A549 (cell line): ENCODE measurements around the gene HS3ST3B1. TPM values are rescaled to one million over a fixed set of nuclear protein-coding genes. Genes with fewer than 3 reads are reported as not detected.

Experiments used
- ATAC-seq, 2 experiments: fragments of 200-7000 bp in 1 of 2; fragments of >200 bp in 1 of 2; cut with Nextera tagmentation in 1 of 2; cut with Tn5 transposase in 1 of 2; 3 replicates each; pipeline versions ENCODE4 v1.8.0 to v1.9.1; 2018 to 2020; ENCODE audit warnings: mild to moderate bottlenecking in 1 of 2, moderate library complexity in 1 of 2
- CTCF ChIA-PET: fragments of 300-600 bp; sonication (Branson Sonifier 250); formaldehyde crosslinking; extraction: SDS; loops from one replicate; lab custom pipeline; 2021; ENCODE audit warnings: antibody characterized with exemption, inconsistent platforms; lab: Yijun Ruan, JAX
- POLR2A ChIA-PET: fragments of 350-600 bp; formaldehyde crosslinking; extraction: SDS; loops from one replicate; lab custom pipeline; 2021; ENCODE audit warnings: antibody characterized with exemption, inconsistent platforms; lab: Yijun Ruan, JAX
- DNase-seq, 2 experiments: peaks; one replicate each; pipeline versions ENCODE4 v3.0.0 to v3.0.0-alpha.2; 2011 to 2016; ENCODE audit warnings: low read depth in 1 of 2, low spot score in 1 of 2
- FAIRE-seq: peaks from 2 replicates; lab custom pipeline; 2011; peaks lifted over from hg19 to GRCh38; lab: Jason Lieb, UNC
- H3K27ac ChIP-seq, 2 experiments: fragments of >200 bp; sonication (Bioruptor Twin); formaldehyde crosslinking; 3 replicates each; pipeline ENCODE4 v1.5.1; 2016 to 2017
- H3K4me1 ChIP-seq: fragments of >200 bp; sonication (Bioruptor Twin); formaldehyde crosslinking; 3 replicates; pipeline ENCODE4 v1.6.1; 2016
- H3K4me2 ChIP-seq: fragments of >200 bp; sonication (Bioruptor Twin); formaldehyde crosslinking; 3 replicates; pipeline ENCODE4 v1.6.1; 2016
- H3K4me3 ChIP-seq: fragments of >200 bp; sonication (Bioruptor Twin); formaldehyde crosslinking; 3 replicates; pipeline ENCODE4 v1.5.1; 2016
- H3K9me3 ChIP-seq: fragments of >200 bp; sonication (Bioruptor Twin); formaldehyde crosslinking; 3 replicates; pipeline ENCODE4 v1.6.1; 2016
- BHLHE40 ChIP-seq: IDR thresholded peaks from 2 replicates; pipeline ENCODE4 v1.6.1; 2012; ENCODE audit warnings: low read depth, low read length, inconsistent platforms
- CBX2 ChIP-seq: fragments of 200-600 bp; sonication (generic); IDR thresholded peaks from 2 replicates; pipeline ENCODE4 v1.6.1; 2016; ENCODE audit warnings: low read depth, mild to moderate bottlenecking, borderline replicate concordance
- CHD2 ChIP-seq: fragments of 150-350 bp; IDR thresholded peaks from 2 replicates; pipeline ENCODE4 v1.6.1; 2014; ENCODE audit warnings: low read length; ENCODE audit not compliant: partially characterized antibody
- CHD4 ChIP-seq: fragments of 200-600 bp; sonication (generic); IDR thresholded peaks from 2 replicates; pipeline ENCODE4 v1.6.1; 2016; ENCODE audit warnings: antibody characterized with exemption, mild to moderate bottlenecking, borderline replicate concordance
- EHF ChIP-seq: fragments of 250-450 bp; sonication (Bioruptor Pico); IDR thresholded peaks from 2 replicates; pipeline ENCODE4 v1.5.0; 2020; ENCODE audit warnings: mild to moderate bottlenecking
- EP300 ChIP-seq, 2 experiments: fragments of >200 bp; sonication (Bioruptor Twin); formaldehyde crosslinking; IDR thresholded peaks; 2 replicates in 1 of 2; 3 replicates in 1 of 2; pipeline ENCODE4 v1.6.1; 2016 to 2017
- ESRRA ChIP-seq: fragments of 150-350 bp; IDR thresholded peaks from 2 replicates; pipeline ENCODE4 v1.6.1; 2014; ENCODE audit warnings: mild to moderate bottlenecking, low read length, borderline replicate concordance
- FOSL2 ChIP-seq, 2 experiments: fragments of 450-650 bp in 1 of 2; fragments of >200 bp in 1 of 2; sonication (Bioruptor Twin) in 1 of 2; formaldehyde crosslinking; IDR thresholded peaks; 2 replicates each; pipeline versions ENCODE4 v1.5.0 to v1.6.1; 2016 to 2020; ENCODE audit warnings: mild to moderate bottlenecking in 1 of 2, moderate library complexity in 1 of 2
- GATA3 ChIP-seq: IDR thresholded peaks from 2 replicates; pipeline ENCODE4 v1.6.1; 2012; ENCODE audit warnings: borderline replicate concordance
- HDAC2 ChIP-seq: fragments of 200-600 bp; sonication (generic); IDR thresholded peaks from 2 replicates; pipeline ENCODE4 v1.6.1; 2016
- HES2 ChIP-seq: fragments of >200 bp; sonication (Bioruptor Twin); formaldehyde crosslinking; IDR thresholded peaks from 2 replicates; pipeline ENCODE4 v1.6.1; 2016
- HOXB5 ChIP-seq: fragments of 250-450 bp; sonication (Bioruptor Pico); IDR thresholded peaks from 2 replicates; pipeline ENCODE4 v1.5.0; 2020; ENCODE audit warnings: mild to moderate bottlenecking, moderate library complexity
- JUN ChIP-seq, 2 experiments: fragments of >200 bp; sonication (Bioruptor Twin); formaldehyde crosslinking; IDR thresholded peaks; 2 replicates in 1 of 2; 3 replicates in 1 of 2; pipeline ENCODE4 v1.6.1; 2016 to 2017
- KDM5A ChIP-seq: fragments of 200-600 bp; sonication (generic); IDR thresholded peaks from 2 replicates; pipeline ENCODE4 v1.6.1; 2016; ENCODE audit warnings: antibody characterized with exemption, mild to moderate bottlenecking
- MAFK ChIP-seq: fragments of 450-650 bp; IDR thresholded peaks from 2 replicates; pipeline ENCODE4 v1.6.1; 2014; ENCODE audit not compliant: partially characterized antibody
- NFE2L2 ChIP-seq: fragments of 150-350 bp; conservative IDR thresholded peaks from 2 replicates; pipeline ENCODE4 v1.6.1; 2014; ENCODE audit warnings: low read length
- NPAS2 ChIP-seq: fragments of 250-450 bp; sonication (Bioruptor Pico); IDR thresholded peaks from 2 replicates; pipeline ENCODE4 v1.8.0; 2022; ENCODE audit warnings: mild to moderate bottlenecking, moderate library complexity, borderline replicate concordance
- RCOR1 ChIP-seq: fragments of 150-350 bp; IDR thresholded peaks from 2 replicates; pipeline ENCODE4 v1.6.1; 2014; ENCODE audit warnings: antibody characterized with exemption, low read length, low read depth
- RFX5 ChIP-seq: fragments of 450-650 bp; IDR thresholded peaks from 2 replicates; pipeline ENCODE4 v1.7.1; 2014; ENCODE audit warnings: antibody characterized with exemption, mild to moderate bottlenecking, moderate library complexity
- TFCP2L1 ChIP-seq: fragments of 250-450 bp; sonication (Bioruptor Pico); IDR thresholded peaks from 2 replicates; pipeline ENCODE4 v1.5.0; 2021; ENCODE audit warnings: mild to moderate bottlenecking
- USF2 ChIP-seq: fragments of 450-650 bp; IDR thresholded peaks from 2 replicates; pipeline ENCODE4 v1.6.1; 2014; ENCODE audit warnings: antibody characterized with exemption
- ZC3H11A ChIP-seq: fragments of 450-650 bp; IDR thresholded peaks from 2 replicates; pipeline ENCODE4 v1.6.1; 2014; ENCODE audit warnings: antibody characterized with exemption, mild to moderate bottlenecking
- ZFP36 ChIP-seq: fragments of 450-650 bp; IDR thresholded peaks from 2 replicates; pipeline ENCODE4 v1.6.1; 2014; ENCODE audit warnings: borderline replicate concordance; ENCODE audit not compliant: partially characterized antibody
- ZNF302 ChIP-seq: fragments of 250-450 bp; sonication (Bioruptor Pico); IDR thresholded peaks from 2 replicates; pipeline ENCODE4 v1.9.0; 2021; ENCODE audit warnings: inconsistent platforms, mild to moderate bottlenecking, moderate library complexity
- WGBS: methylation state at CpG from one replicate; pipeline ENCODE4 v1.1.6; 2017; ENCODE audit errors: missing lambda C conversion rate; 5-methylcytosine and 5-hydroxymethylcytosine counted together
- polyA plus RNA-seq, 4 experiments: library from polyadenylated mRNA; depleted of rRNA in 3 of 4; stranded (reverse); fragments of >200 nt; fragmentation: RNase III in 1 of 4; extraction: RNeasy Plus Mini Kit Qiagen cat#74134 plus additional on column Dnase treatment in 1 of 4; gene quantifications; 2 replicates in 3 of 4; 3 replicates in 1 of 4; pipeline ENCODE4 v1.2.3, GENCODE V29; 2011 to 2017
- TF ChIP-seq, protein P1 (sequence below): IDR thresholded peaks from 2 replicates; pipeline ENCODE4 v1.6.1; 2012; ENCODE audit warnings: low read depth, borderline replicate concordance
- TF ChIP-seq, protein P2 (sequence below): fragments of 200-600 bp; sonication (generic); IDR thresholded peaks from 2 replicates; pipeline ENCODE4 v1.6.1; 2016; ENCODE audit warnings: antibody characterized with exemption, mild to moderate bottlenecking, moderate library complexity
- TF ChIP-seq, protein P3 (sequence below): fragments of 250-450 bp; sonication (Bioruptor Pico); IDR thresholded peaks from 2 replicates; pipeline ENCODE4 v1.5.0; 2021; ENCODE audit warnings: mild to moderate bottlenecking, moderate library complexity, borderline replicate concordance

Gene HS3ST3B1
- polyA plus RNA-seq, 2 of the 4 experiments (the other 2 are of a cell fraction), result 0.15 to 0.44 TPM

- 44% methylated on average over 10 of the region's 10 CpGs for WGBS
- no peak overlapping the region for H3K4me3 ChIP-seq
- no peaks in the 10 kb centered on the region for H3K9me3 ChIP-seq
- FAIRE-seq, result no peak
- TF ChIP-seq EP300 (IDR thresholded peaks at IDR 0.05) (no peak), HDAC2 (no peak), CBX2 (no peak), USF2 (no peak), FOSL2 (IDR thresholded peaks at IDR 0.05) (no peak), FOSL2 (CRISPR knock-in tag; IDR thresholded peaks at IDR 0.05) (no peak), EHF (CRISPR knock-in tag) (no peak), TFCP2L1 (CRISPR knock-in tag) (no peak), HOXB5 (CRISPR knock-in tag) (no peak), CHD4 (no peak), NPAS2 (CRISPR knock-in tag) (no peak), ESRRA (no peak), BHLHE40 (no peak), JUN (IDR thresholded peaks at IDR 0.05) (no peak), ZC3H11A (no peak), RCOR1 (no peak), KDM5A (no peak)
- TF ChIP-seq, protein P1, sequence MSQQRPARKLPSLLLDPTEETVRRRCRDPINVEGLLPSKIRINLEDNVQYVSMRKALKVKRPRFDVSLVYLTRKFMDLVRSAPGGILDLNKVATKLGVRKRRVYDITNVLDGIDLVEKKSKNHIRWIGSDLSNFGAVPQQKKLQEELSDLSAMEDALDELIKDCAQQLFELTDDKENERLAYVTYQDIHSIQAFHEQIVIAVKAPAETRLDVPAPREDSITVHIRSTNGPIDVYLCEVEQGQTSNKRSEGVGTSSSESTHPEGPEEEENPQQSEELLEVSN, result no peak
- TF ChIP-seq, protein P2, sequence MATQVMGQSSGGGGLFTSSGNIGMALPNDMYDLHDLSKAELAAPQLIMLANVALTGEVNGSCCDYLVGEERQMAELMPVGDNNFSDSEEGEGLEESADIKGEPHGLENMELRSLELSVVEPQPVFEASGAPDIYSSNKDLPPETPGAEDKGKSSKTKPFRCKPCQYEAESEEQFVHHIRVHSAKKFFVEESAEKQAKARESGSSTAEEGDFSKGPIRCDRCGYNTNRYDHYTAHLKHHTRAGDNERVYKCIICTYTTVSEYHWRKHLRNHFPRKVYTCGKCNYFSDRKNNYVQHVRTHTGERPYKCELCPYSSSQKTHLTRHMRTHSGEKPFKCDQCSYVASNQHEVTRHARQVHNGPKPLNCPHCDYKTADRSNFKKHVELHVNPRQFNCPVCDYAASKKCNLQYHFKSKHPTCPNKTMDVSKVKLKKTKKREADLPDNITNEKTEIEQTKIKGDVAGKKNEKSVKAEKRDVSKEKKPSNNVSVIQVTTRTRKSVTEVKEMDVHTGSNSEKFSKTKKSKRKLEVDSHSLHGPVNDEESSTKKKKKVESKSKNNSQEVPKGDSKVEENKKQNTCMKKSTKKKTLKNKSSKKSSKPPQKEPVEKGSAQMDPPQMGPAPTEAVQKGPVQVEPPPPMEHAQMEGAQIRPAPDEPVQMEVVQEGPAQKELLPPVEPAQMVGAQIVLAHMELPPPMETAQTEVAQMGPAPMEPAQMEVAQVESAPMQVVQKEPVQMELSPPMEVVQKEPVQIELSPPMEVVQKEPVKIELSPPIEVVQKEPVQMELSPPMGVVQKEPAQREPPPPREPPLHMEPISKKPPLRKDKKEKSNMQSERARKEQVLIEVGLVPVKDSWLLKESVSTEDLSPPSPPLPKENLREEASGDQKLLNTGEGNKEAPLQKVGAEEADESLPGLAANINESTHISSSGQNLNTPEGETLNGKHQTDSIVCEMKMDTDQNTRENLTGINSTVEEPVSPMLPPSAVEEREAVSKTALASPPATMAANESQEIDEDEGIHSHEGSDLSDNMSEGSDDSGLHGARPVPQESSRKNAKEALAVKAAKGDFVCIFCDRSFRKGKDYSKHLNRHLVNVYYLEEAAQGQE, result no peak
- TF ChIP-seq, all 56 proteins: peak for 0
- Histone ChIP-seq H3K4me2 (no peak overlapping the region), H3K4me1 (no peaks in the 10 kb centered on the region), H3K27ac (no peak overlapping the region)
- DNase-seq (no peak), ATAC-seq (no peak)
- ChIA-PET CTCF (no interaction called here), POLR2A (no interaction called here)
These were observed 10.4 kb downstream of the HS3ST3B1 start for GRCh38 chr17:14311186-14311705.

GRCh38 chr17:14311981-14312380, 11.1 kb downstream of the HS3ST3B1 start:
- 81% methylated on average over 7 of the region's 7 CpGs for WGBS
- TF ChIP-seq HOXB5 (CRISPR knock-in tag), result no peak
- no peak for TF ChIP-seq HES2
- TF ChIP-seq TFCP2L1 (CRISPR knock-in tag), result no peak
- TF ChIP-seq, protein P1, result no peak
- TF ChIP-seq RFX5, result no peak
- no peak for TF ChIP-seq KDM5A
- TF ChIP-seq CHD2, result no peak
- no peak for TF ChIP-seq GATA3
- TF ChIP-seq ZFP36, result no peak
- TF ChIP-seq, protein P3, sequence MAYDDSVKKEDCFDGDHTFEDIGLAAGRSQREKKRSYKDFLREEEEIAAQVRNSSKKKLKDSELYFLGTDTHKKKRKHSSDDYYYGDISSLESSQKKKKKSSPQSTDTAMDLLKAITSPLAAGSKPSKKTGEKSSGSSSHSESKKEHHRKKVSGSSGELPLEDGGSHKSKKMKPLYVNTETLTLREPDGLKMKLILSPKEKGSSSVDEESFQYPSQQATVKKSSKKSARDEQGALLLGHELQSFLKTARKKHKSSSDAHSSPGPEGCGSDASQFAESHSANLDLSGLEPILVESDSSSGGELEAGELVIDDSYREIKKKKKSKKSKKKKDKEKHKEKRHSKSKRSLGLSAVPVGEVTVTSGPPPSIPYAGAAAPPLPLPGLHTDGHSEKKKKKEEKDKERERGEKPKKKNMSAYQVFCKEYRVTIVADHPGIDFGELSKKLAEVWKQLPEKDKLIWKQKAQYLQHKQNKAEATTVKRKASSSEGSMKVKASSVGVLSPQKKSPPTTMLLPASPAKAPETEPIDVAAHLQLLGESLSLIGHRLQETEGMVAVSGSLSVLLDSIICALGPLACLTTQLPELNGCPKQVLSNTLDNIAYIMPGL (CRISPR knock-in tag), result no peak
- no peak for TF ChIP-seq ZNF302 (CRISPR knock-in tag)
- TF ChIP-seq FOSL2 (IDR thresholded peaks at IDR 0.05), result no peak
- no peak for TF ChIP-seq FOSL2 (CRISPR knock-in tag; IDR thresholded peaks at IDR 0.05)
- TF ChIP-seq CBX2, result no peak
- TF ChIP-seq NFE2L2, result no peak
- TF ChIP-seq JUN (IDR thresholded peaks at IDR 0.05), result no peak
- TF ChIP-seq MAFK, result no peak

More at GRCh38 chr17:14311981-14312380, 11.1 kb downstream of the HS3ST3B1 start:
- H3K4me2 ChIP-seq, result no peak overlapping the region
- H3K9me3 ChIP-seq, result no peaks in the 10 kb centered on the region
- FAIRE-seq (no peak), ATAC-seq (no peak), DNase-seq (no peak)
- ChIA-PET POLR2A (no interaction called here), CTCF (interaction anchor here (0.6 to 2.2 kb wide), 2 partner anchors 10 to 393 kb away, joined by 4 to 9 read pairs; partner anchors contain the start of gene HS3ST3B1)
- no peak overlapping the region for H3K27ac ChIP-seq
- no peak overlapping the region for H3K4me3 ChIP-seq
- no peaks in the 10 kb centered on the region for H3K4me1 ChIP-seq
